ENCODE results near the gene OSM.
A peak's percentile ranks its signal among the peaks of the same experiment; 100 is the strongest.

OSM gene

DNA sequence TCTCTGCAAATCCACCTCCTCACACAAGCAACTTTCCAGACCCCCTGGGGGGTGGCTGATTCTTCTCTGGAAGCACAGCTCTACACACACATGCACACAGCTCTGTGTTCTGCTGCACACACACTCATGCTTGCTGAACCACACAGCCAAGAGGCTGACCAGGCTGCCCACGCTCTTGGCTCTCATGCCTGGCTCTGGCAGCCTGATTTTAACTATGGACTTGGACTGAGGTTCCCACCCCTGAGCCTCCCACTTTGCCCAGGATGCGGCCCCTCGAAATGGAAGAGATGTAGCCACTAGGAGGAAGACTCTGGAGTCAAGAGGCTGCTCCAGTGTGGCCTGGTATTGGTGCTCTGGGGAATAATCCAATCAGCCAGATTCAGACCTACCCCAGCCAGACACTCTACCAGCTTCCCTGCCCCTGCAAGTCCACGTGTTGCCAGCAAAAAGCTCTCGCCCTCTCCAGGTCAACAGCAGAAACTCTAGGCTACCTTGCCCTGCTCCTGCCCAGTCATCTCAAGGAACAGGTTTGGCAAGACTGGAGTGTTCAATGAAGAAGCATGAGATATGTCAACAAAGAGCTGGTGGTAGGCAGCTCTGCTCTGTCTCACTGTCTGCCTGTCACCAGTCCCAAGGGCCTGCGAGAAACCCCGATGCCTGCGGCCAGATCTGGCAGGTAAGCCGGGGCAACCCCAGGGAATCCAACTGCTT lies 31.5 kb upstream of the OSM start:
- no peak for DNase-seq (ENCODE audit: low read depth in 2 of 3, low spot score in 2 of 3)

DNA sequence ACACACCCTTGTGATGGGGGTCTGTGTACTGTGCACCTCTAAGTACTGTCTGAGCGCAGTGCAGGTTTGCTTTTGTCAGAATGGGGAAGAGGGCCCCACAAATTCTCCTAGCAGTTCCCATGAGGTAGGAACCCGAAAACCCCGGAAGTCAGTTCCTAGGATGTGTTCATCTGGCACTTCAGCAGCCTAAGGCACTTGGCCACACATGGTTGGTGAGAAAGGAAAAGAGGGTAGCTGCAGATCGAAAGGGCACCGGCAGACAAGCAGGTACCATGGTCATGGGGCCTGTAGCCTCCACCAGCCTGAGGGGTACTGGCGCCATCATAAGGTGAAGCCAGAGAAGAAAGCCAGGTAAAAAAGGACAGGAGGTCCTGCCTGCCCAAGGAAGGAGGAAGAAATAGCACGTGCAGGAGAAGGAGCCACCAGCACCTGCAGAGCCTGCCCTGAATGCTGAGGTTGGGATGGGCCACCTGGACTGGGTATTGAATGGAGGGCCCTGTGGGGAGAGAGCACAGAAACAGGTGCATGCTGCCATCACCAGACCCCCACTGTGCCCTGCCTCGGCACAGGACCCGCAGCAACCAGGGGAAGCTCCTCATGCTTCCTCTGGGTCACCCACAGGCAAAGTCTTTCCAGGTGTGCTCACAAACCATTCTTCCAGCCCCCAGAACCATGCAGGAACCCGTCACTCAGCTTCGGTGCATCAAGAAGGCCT lies 30.8 kb upstream of the OSM start:
- DNase-seq (ENCODE audit: low read depth in 2 of 3, low spot score in 2 of 3), result no peak

DNA sequence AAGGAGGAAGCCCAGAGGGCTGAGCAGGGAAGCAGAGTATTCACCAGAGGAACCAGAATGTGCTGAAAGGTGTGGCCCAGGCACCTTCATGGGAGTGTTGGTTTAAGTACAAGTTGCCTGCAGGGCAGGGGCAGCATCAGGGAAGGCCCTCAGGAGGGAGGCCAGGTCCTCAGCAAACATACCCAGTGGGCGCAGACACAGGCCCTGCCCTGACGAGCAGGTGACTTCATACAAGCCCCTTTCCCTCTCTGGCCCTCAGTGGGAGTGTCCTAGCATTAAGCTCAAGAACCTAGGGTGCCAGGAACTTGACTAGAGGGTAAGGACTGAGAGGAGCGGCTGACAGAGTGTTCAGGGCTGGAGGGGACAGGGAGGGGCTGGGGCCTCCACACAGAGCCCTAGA lies 30.2 kb upstream of the OSM start:
- DNase-seq (ENCODE audit: low read depth in 2 of 3, low spot score in 2 of 3), result no peak

DNA sequence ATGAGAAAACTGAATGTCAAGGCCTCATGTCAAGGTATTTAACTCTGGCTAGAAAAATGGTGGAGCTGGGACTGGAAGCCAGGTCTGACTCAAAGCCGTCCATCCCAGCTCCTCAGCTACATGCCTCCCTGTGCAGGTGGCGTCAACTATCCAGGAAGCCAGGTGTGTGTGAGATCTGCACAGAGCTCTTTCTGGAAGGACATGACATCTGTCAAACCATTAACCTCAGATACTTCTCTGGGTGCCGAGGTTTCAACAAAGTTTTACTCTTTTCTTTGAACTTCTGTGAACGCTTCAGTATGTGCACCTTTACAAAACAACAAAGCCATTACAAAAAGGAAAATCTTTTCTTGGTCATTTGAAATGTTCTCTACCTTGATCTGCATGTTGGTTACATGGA lies 29.7 kb upstream of the OSM start:
- no peak for DNase-seq (ENCODE audit: low read depth in 2 of 3, low spot score in 2 of 3)

DNA sequence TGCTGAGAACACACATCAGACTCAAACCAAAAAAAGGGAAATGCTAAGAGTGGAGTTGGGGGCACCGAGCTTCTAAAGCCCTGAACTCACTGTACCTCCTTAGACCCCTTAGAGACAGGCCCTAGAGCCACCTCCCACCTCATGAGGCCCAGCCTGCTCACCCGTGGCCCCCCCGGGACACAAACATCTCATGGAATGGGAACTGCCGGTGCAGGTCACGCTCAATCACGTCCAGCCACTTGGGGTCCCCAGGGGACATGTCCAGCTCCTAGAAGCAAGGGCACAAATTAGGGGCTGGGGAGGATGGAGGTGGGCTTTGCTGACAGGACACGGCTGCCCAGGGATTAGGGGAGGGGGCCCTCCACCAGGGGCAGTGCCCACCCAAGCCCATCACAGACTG lies 28.9 kb upstream of the OSM start:
- DNase-seq (ENCODE audit: low read depth in 2 of 3, low spot score in 2 of 3), result no peak

DNA sequence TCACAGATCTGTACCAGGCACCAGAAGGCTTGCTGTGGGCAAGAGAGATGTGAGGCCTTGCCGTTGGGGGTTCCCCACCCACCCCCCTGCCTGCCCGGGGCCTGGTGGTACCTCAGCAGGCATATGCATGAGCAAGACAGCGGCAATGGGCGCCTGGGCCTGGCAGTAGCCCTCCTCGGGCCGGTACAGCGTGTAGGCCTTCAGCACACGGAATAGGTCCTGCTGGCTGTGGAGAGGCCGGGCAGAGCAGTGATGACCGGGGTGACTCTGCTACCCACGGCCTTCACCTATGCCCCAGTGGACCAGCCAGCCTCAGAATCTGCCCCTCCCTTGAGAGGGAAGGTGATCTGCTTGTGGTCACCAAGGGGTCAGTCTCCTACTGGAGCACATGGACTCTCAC lies 28.2 kb upstream of the OSM start:
- no peak for DNase-seq (ENCODE audit: low read depth in 2 of 3, low spot score in 2 of 3)

DNA sequence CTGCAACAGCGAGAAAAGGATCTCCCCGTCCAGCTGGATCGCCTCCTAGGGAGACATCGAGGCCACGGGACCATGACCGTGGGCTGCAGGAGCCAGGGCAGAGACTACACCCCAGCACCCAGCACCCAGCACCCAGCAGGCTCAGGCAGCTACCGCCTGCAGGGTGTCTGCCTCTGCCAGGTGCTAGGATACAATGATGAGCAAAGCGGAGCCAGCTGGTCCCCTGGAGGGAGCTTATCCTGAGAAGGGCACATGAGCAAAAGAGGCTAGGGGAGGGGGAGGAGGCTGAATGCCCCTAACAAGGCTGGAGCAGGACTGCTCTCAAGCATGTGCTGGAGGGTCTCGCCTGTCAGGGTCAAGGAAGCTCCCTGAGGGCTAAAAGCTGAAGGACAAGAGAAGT lies 27.4 kb upstream of the OSM start:
- DNase-seq (ENCODE audit: low read depth in 2 of 3, low spot score in 2 of 3), result no peak

DNA sequence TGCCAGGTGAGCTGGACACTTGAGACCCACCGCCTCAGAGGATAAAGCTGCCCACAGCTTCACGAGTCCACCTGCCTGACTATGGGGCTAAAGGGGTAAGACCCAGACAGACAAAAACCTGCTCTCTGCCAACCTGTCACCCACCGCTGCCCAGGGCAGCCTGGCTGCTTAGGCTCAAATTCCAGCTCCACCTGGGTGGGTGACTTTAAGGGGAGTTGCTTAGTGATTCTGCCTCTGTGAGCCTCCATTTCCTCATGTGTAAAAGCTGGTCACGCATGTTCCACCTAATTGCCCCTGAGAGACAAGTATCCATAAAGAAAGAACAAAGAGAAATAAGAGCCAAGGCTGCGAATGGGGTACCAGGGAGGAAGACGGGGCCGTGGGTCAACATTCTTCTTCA lies 26.4 kb upstream of the OSM start:
- DNase-seq (ENCODE audit: low read depth in 2 of 3, low spot score in 2 of 3), result no peak

DNA sequence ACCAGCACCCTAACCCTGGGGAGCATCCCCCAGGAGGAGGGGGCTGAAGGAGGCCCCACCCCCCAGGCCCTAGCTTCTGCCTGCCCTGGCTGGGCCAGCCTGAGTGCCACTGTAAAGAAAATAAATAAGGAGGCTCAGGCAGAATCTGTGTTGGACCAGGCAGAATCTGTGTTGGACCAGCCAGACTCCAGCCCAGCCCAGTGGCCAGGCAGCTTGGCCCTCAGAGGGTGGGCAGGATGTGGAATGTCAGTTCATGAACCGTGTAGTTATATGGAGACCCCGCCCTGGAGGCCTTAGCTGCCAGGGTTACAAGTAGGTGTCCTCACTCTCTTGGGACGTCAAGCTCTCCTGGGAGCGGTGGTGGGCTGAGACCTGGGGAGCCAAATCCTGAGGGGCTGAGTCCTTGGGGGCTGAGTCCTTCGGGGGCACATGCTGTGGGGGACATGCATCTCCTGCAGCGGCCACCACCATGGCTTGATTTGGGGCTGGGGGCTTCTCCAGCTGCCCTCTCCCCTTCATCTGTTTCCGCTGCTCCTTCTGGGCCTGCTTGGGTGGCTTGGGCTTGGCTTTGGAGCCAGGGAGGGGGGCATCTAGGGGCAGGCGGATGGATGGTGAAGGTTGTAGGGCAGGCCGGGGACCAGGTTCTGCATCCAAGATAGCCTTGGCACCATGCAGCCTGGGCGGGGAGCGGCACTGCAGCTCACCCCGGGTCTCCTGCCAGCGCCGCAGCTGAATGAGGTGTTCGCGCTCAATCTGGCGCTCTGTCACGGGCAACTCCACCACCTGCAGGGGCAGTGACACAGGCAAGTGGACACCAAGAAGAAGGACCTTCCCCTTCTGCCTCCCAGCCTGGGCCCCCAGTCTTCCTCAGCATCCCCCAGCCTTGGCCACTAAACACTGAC lies 25.7 kb upstream of the OSM start:
- no peak for DNase-seq (ENCODE audit: low read depth in 2 of 3, low spot score in 2 of 3)

DNA sequence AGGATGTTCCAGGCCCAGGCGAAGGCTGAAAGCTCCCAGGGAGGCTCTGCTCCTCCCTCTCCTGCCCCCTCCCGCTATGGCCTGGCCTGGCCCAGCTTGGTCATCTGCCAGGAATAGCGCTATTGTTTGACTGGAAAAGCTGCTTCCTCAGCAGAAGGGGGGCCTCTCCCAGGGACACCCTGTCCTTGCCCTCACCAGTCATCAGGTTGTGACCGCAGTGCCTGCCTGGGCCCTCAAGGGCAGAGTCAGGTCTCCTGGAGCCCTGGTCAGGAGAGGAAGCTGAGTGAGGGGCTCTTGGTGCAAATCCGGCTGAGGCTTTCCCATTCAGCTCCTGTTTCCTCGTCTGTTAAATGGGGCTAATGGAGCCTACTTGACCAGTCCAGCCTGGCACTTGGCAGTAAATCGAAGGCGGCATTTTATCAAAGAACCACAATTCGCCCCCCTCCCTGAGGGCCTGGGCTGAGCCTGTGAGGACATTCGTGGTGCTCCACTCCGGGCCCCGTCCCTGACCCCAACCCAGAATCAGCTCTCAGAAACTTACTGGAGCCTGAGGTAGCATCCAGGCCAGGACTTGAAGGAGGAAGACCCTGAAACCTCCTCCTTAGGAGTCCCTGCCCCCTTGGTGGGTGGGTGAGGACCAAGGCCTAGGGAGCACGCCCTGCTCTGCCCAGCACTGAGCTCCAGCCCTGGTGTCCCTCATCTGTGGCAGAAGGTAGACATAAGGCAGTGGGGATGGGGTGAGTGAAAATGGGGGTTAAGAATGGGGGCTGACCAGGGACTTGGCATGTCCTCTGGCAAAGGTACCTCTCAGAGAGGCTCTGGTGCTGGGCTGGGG lies 24.6 kb upstream of the OSM start:
- no peak for DNase-seq (ENCODE audit: low read depth in 2 of 3, low spot score in 2 of 3)

DNA sequence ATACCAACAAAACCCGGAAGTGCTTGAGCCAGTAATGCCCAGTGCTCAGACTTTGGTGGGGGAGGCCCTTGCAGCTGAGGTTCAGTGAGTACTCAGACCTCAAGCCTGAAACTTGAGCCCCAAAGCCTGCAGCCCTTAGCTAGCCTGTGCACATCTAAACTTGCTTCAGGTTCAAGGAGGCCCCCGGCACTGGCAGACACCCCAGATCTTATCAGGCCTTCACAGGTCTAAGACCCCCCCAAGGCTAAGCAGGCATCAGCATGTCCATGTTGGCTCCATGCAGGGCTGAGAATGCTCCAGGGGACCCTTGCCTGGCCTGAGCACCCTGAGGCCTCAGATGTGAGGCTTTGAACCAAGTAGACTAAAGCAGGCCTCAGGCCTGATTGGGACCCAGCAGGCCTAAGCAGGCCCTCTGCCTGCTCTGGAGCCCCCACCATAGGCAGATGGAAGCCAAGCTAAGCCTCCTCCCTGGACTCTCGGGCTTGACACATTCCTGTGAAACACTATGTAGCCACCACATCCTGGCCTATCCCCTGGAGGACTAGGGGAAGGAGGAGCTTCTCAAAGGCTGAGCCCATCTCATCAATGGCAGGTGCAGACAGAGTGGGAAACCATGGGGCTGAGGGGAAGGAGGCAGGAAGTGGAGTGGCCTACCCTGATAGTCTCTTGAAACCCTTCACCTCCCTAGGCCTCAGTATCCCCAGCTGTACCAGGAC lies 23.8 kb upstream of the OSM start:
- no peak for DNase-seq (ENCODE audit: low read depth in 2 of 3, low spot score in 2 of 3)

DNA sequence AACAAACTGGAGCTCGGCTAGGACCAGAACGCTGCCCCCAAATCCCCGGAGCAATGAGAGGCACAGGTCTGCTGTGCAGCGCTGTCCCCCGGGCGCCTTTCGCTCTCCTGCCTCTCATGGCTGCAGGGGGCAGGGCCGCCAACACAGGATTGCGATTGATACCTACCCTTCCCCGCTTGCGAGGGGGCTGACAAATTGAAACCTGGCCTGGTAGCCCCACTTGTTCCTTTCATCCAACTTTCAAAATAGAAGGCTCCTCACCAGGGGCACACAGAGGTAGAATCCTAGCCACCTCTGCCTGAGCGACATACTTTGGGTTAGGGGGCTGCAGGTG lies 23.3 kb upstream of the OSM start:
- DNase-seq (ENCODE audit: low read depth in 2 of 3, low spot score in 2 of 3), result no peak

DNA sequence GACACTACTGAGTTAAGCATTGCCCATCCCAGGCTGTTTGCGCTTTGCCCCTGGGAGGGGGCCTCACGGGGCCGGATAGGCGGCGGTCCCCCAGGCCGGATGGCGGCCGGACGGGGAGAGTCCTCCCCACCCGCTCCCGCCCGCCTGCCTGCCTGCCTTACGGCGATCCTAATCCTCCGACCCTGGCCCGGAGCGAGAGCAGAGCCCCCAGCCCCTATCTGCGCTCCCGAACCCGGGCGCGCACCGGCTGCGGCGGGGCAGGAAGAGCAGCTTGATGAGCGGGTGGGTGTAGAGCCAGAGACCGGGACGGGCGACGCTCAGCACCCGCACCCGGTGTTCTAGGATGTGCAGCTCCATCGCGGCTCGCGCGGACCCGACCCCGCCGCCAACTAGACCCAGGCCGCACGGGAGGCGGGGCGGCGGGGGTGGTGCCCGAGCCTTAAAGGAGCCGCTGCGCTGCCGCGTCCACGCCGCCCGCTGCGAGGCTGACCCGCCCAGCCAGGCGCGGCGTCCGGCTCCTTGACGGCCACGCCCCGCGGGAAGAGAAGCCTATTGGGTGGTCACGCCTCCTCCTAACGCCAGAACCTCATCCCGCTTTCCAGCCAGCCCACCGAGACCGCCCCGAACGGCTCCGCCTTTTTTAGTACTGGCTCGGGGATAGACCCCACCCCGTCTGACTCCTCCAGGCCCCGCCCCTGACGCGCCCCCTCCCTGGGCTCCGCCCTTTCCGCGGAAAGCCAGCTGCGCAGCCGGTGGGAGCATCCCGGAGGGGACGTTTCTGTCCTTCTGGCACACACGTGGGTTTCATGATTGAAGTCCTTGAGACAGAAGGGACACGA lies 22.7 kb upstream of the OSM start, which contains the start of gene CASTOR1:
TSS of gene CASTOR1 (minus strand) at position 365 of the 839 bp plus-strand sequence. CDS start at position 357, 8 bp downstream.
- peak; percentile 77 to 87 (median 78) for DNase-seq (ENCODE audit: low read depth in 2 of 3, low spot score in 2 of 3)

DNA sequence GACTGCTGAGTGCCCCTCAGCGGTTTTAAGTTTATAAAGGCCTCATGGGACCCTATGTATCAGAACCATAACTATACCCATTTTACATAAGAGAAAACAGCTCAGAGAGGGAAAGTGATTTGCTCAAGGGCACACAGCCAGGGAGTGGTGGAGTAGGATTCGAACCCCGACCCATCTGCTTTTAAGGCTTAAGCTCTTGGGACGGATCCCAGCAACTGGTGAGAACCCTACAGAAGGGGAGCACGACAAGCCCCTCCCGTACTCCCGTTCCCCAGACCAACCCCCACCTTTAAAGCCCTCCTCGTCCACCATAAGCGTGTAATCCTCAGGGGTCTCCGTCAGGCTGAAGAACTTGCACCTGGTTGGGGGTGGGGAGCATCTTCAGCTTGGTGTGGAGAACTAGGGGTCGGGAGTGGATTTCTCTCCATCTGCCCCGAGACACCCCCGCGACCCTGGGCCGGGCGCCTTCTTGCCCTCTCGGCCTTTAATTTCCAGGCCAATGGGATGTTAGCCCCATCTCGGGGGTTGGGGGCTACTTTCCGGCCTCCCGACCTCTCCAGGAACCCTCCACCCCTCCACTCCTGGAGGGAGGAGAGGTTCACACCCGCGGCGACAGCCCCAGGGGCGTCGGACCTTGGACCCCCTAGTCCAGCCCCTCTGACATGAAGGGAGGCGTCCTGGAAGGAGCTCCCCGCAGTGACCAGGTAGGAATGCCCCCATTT lies 21.9 kb upstream of the OSM start:
- DNase-seq (ENCODE audit: low read depth in 2 of 3, low spot score in 2 of 3), result no peak

DNA sequence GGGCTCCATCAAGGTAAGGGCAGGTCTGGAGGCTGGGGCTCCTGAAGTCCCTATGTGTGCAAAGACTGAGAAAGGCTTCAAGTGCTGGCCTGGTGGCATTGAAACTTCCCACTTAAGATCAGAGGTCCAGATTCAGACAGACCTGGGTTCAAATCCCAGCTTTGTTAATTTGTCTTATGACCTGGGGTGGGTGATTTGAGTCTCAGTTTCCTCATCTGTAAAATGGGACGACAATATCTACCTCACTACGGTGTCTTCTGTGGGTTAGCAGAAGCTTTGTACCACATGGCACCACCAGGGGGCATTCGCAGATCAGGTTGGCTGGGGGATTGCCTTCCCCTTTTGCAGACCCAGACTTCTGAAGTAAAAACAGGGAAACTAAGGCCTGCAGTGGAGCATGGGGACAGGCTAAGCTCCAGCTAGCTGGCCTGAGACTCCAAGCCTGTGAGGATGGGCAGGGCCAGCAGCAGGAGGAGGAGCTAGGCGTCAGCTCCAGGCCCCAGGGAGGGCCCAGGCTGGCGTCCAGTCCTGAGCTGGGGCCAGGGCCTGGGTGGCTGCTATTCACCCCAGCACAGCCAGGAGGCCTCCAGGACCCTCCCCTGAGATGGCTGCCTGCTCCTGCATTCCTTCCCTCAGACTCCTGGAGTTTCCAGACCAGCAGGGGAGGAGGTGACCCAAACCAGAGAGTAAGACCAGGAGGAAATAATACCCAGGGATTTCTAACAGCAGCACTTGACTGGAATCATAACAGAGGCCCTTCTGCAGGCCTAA lies 21.2 kb upstream of the OSM start:
- DNase-seq (ENCODE audit: low read depth in 2 of 3, low spot score in 2 of 3), result peak in 2 of 3 experiments; percentile 62 to 77

DNA sequence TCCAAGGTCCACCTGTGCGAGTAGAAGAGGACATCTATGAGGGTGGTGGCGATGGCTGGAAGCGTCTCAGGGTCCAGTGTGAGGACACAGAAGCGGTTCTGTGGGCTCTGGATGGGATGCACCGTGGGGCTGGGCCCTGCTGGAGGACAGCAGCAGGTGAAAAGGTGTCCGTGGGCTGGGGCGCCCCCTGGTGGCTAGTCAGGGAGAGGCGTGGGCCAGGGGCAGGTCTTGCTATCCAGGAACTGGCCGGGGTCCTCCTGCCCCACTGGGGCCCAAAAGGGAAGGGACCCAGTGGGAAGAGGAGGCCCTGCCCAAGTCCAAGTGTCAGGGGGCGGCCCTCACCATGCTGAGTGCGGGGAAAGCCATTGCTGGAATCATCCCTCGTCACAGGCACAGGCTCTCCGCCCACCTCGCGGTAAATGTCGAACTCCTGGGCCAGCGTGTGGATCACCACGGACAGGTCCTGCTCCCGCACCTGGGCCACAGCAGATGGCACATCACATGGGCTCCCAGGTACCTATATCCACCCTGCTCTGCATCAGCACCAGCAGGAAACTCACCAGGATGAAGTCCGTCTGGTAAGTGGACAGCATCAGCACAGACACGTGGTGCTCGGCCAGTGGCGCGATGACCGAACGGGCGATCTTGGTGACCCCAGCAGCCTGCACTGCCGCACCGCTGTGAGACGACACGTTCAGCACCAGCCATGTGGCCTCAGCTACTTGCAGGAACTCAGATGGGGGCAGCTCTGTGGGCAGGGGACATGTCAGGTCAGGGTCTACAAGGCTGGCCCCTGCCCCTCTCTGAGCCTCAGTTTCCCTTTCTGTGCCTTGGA lies 20.4 kb upstream of the OSM start:
- DNase-seq (ENCODE audit: low read depth in 2 of 3, low spot score in 2 of 3), result peak; percentile 69 to 96 (median 95)

DNA sequence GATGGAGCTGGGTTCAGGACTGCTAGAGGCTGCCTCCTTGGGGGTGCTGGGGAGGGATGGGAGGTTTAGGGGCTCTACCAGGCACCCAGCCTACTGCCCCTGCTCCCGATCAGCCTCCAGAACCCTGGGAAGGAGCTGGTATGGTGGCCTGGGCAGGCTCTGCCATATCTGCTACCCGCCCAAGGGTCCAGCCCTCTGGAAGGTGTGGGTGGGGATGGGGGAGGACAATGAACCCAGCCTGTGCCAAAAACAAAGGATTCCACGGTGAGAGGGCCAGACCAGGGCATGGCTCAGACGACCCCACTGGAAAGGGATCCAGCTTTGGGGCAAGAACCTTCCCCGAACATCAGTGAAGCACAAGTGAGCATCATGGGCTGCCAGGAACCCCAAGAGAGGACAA lies 19.7 kb upstream of the OSM start:
- DNase-seq (ENCODE audit: low read depth in 2 of 3, low spot score in 2 of 3), result no peak

All from activated CD8-positive, alpha-beta memory T cell treated with anti-CD3 and anti-CD28 coated beads for 48 hours (primary cell).